Measurements from ENCODE around the gene RNF31. TPM values are rescaled to one million over a fixed set of nuclear protein-coding genes. Genes with fewer than 3 reads are reported as not detected.

RNF31 gene
- polyA plus RNA-seq, 1 donor from 2014 or later = 98.7 TPM

GRCh38 chr14:24135584-24135833, 11.8 kb upstream of the RNF31 start:
- no peaks in the 10 kb centered on the region for H3K9me3 ChIP-seq (ENCODE audit: low read length)
- H3K27me3 ChIP-seq (ENCODE audit: insufficient read depth, low read depth, low read length) = no peaks in the 10 kb centered on the region
- peaks cover 10% of the 10 kb centered on the region for H3K79me2 ChIP-seq (replicated peaks; ENCODE audit: insufficient read depth, low read length)
- no peaks in the 10 kb centered on the region for H3K36me3 ChIP-seq (ENCODE audit: insufficient read depth, low read length)
- TF ChIP-seq EZH2 (IDR thresholded peaks at IDR 0.05; ENCODE audit: borderline replicate concordance, insufficient read depth, low read length, poor library complexity, severe bottlenecking) (no peak), REST (IDR thresholded peaks at IDR 0.05; ENCODE audit: borderline replicate concordance) (no peak), RAD21 (conservative IDR thresholded peaks at IDR 0.05) (no peak)
- peak overlapping the region; percentile 51 for H2AFZ ChIP-seq (ENCODE audit: low read depth, low read length)
- H4K20me1 ChIP-seq (ENCODE audit: insufficient read depth) = no peaks in the 10 kb centered on the region
- peak overlapping the region; percentile 67 for H3K9ac ChIP-seq (ENCODE audit: low read length)
- peak overlapping the region; percentile 74 for H3K4me3 ChIP-seq (ENCODE audit: low read length)
- H3K27ac ChIP-seq (ENCODE audit: low read length) = no peak overlapping the region
- H3K4me2 ChIP-seq (ENCODE audit: low read length) = peak overlapping the region; percentile 52
- peaks cover under 1% of the 10 kb centered on the region for H3F3A ChIP-seq (ENCODE audit: insufficient read depth, low read length, poor library complexity, severe bottlenecking)
- no peaks in the 10 kb centered on the region for H3K9me2 ChIP-seq (ENCODE audit: insufficient read depth, low read length)

GRCh38 chr14:24135834-24136683, 11.2 kb upstream of the RNF31 start, which contains the start of gene PSME1:
Gene PSME1 (plus strand): TSS chr14:24136194. CDS start chr14:24136263, 69 bp downstream.
- H3K79me2 ChIP-seq (replicated peaks; ENCODE audit: insufficient read depth, low read length) = peaks cover 10% of the 10 kb centered on the region
- H2AFZ ChIP-seq (ENCODE audit: low read depth, low read length) = peak within 1 kb of the TSS; percentile 51
- H3K9ac ChIP-seq (ENCODE audit: low read length) = peak within 1 kb of the TSS; percentile 67
- H3K27ac ChIP-seq (ENCODE audit: low read length) = no peak within 1 kb of the TSS
- H3K4me3 ChIP-seq (ENCODE audit: low read length) = peak within 1 kb of the TSS; percentile 74
- H3F3A ChIP-seq (ENCODE audit: insufficient read depth, low read length, poor library complexity, severe bottlenecking) = peaks cover 6% of the 10 kb centered on the region
- no peaks in the 10 kb centered on the region for H3K9me3 ChIP-seq (ENCODE audit: low read length)
- TF ChIP-seq POLR2AphosphoS5 (IDR thresholded peaks at IDR 0.05) (peak; percentile 33), EP300 (conservative IDR thresholded peaks at IDR 0.05; ENCODE audit: poor library complexity, severe bottlenecking) (no peak), REST (IDR thresholded peaks at IDR 0.05; ENCODE audit: borderline replicate concordance) (peak; percentile 6), MXI1 (conservative IDR thresholded peaks at IDR 0.05; ENCODE audit: poor library complexity, severe bottlenecking) (peak; percentile 25)
- H3K4me2 ChIP-seq (ENCODE audit: low read length) = peak within 1 kb of the TSS; percentile 52
- H3K36me3 ChIP-seq (ENCODE audit: insufficient read depth, low read length) = no peaks in the 10 kb centered on the region
- no peaks in the 10 kb centered on the region for H4K20me1 ChIP-seq (ENCODE audit: insufficient read depth)
- no peaks in the 10 kb centered on the region for H3K9me2 ChIP-seq (ENCODE audit: insufficient read depth, low read length)
- H3K27me3 ChIP-seq (ENCODE audit: insufficient read depth, low read depth, low read length) = no peaks in the 10 kb centered on the region

Data from neural cell (in vitro differentiated cells).